GM12873 (cell line): ENCODE data around the gene ITGA11.

Experiments used
- TF ChIP-seq, protein P1 (sequence below): IDR thresholded peaks from 2 replicates; pipeline ENCODE4 v1.5.1; 2012; ENCODE audit warnings: low read depth, mild to moderate bottlenecking, moderate library complexity, low read length, control low read depth; ENCODE audit not compliant: insufficient read depth; ENCODE audit errors: missing control alignments

ITGA11 gene

DNA sequence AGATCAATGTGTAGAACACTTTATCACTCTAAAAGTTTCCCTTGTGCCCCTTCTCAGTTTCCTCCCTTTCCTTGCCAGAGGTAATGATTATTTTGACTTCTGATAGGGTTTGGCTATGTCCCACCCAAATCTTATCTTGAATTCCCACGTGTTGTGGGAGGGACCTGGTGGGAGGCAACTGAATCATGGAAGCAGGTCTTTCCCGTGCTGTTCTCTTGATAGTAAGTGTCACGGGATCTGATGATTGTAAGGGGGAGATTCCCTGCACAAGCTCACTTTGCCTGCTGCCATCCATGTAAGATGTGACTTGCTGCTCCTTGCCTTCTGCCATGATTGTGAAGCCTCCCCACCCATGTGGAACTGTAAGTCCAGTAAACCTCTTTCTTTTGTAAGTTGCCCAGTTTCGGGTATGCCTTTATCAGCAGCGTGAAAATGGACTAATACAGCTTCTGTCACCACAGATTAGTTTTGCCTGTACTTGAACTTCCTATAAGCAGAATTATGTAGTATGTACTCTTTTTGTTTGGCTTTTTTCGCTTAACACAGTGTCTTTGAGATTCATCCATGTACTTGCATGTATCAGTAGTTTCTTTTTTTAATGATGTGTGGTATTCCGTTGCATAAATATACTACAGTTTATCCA lies 147.2 kb downstream of the ITGA11 start:
- TF ChIP-seq, protein P1, sequence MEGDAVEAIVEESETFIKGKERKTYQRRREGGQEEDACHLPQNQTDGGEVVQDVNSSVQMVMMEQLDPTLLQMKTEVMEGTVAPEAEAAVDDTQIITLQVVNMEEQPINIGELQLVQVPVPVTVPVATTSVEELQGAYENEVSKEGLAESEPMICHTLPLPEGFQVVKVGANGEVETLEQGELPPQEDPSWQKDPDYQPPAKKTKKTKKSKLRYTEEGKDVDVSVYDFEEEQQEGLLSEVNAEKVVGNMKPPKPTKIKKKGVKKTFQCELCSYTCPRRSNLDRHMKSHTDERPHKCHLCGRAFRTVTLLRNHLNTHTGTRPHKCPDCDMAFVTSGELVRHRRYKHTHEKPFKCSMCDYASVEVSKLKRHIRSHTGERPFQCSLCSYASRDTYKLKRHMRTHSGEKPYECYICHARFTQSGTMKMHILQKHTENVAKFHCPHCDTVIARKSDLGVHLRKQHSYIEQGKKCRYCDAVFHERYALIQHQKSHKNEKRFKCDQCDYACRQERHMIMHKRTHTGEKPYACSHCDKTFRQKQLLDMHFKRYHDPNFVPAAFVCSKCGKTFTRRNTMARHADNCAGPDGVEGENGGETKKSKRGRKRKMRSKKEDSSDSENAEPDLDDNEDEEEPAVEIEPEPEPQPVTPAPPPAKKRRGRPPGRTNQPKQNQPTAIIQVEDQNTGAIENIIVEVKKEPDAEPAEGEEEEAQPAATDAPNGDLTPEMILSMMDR, result no peak

DNA sequence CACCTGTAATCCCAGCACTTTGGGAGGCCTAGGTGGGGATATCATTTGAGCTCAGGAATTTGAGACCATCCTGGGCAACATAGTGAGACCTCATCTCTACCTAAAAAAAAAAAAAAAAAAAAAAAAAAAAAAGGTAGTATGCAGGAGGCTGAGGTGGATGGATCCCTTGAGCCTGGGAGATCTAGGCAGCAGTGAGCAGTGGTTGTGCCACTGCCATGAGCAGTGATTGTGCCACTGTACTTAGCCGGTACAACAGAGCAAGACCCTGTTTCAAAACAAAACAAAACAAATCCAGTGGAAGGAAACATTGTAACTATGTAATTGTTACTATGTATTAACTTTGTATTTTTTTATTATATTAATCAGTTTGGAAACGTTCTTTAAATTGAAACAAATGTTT lies 148.6 kb downstream of the ITGA11 start:
- TF ChIP-seq, protein P1, result no peak

DNA sequence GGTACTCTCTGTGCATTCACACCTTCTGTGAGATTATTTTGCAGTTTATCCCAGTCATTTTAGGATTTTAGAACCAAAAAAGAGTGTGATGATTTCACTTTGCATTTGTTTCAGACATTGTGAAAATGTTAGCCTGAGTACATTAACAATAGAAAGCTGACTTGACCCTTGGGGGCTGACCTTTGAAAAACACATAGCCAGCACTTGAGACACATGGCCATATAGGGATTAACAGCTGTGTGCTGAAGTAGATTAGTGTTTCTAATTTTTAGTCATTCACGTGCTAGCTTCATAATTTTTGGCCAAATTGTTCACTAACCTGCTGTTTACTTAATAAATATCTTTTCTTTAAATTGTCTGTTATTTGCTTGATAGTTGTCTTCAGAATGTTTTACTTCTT lies 151.0 kb downstream of the ITGA11 start:
- TF ChIP-seq, protein P1, result no peak

DNA sequence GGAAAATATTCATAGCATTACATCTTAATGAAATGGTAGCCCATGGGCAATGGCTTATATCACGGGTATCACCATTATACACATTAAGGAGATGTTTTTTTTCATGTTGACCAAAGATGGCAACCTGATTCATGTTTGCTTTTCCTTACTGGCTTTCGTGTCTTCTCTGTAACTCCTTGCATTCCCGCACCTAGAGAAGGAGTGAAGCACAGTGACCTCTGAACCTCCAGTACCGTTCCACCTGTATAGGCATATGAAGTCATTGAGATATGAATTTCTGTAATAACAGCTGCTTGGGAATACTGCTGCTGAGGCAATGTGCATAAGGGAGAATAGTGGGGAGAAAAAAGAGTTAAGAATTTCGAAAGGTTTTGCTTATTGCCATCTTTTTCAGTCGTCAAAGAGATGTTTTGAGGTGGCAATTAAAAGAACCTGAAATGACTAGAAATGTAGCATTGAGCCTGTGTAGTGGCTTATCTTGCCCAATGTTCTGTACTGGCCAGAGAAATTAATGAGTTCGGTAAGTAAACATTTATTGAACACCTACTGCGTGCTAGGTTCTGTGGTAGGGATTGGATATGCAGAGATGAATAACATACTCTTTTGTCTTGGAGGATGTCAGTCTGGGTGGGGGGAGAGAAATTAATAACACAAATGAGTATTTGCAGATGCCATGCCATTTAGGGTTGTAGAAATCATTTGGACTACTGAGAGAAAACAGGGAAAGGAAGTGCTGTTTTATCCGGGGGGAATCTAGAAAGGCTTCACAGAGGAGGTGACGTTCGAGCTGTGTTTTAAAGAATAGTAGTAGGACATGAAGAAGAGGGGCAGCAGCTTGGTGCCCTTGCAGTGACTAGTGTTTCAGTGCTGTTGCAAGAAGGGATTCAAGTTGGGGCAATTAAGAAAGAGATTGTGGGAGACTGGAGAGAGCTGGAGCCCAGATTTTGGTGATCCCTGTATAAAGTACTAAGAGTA lies 151.9 kb downstream of the ITGA11 start:
- TF ChIP-seq, protein P1, result no peak

DNA sequence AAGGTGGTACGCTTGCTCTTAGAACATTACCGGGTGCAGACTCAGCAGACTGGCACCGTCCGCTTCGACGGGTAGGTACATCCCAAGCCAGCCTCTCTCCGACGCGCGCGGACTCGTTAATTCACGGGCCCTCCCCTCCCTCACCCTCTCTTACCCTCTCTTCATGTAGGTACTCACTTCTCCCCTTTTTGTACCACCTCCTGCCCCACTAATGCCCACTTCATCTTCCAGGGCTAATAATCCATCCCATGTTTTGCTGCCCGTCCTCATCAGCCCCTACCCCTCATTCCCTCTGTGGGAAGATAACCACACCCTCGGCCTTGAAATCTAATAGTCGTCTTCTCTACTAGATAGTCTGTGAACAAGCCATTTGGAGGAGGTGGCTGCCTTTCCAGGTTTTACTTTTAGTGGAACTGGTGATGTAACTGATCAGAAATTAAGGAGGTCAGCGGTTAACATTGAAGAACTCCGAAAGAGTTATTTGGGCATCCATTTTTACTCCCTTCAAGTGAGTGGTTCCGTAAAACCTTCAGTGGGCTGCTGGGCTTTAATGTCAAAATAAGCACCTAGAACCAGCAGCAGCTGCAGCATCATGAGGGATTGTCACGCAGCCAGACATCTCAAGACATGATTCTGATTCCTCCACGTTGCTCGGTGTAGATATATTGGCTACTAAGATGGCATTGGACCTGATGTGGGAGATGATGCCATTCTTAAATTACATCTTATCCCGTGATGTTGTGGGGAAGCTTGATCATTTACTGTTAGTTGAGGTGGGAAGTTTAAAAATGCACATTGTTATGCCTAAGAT lies 153.2 kb downstream of the ITGA11 start:
- TF ChIP-seq, protein P1, result no peak

DNA sequence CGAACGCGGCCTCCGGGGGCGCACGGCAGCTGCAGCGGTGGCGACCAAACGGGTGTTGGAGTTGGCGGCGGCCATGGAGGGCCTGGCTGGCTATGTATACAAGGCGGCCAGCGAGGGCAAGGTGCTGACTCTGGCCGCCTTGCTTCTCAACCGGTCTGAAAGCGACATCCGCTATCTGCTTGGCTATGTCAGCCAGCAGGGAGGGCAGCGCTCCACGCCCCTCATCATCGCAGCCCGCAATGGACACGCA lies 153.7 kb downstream of the ITGA11 start:
- TF ChIP-seq, protein P1, result peak; percentile 58
